ENCODE measurements around the gene MYRF. TPM values are rescaled to one million over a fixed set of nuclear protein-coding genes. Genes with fewer than 3 reads are reported as not detected.

Gene MYRF
- total and polyA plus RNA-seq, 2 of the 13 experiments (the other 11 are each of a cell fraction or from before 2014, with no cell fraction given), result 10.2 to 25.9 TPM

- TF ChIP-seq KLF13 (CRISPR knock-in tag; IDR thresholded peaks at IDR 0.05) (0 out of 2 replicates have a peak, but pooled peaks have one; percentile 15), IRX3 (CRISPR knock-in tag; IDR thresholded peaks at IDR 0.05; ENCODE audit: borderline replicate concordance, low read depth) (0 out of 2 replicates have a peak, but pooled peaks have one; percentile 42), THAP11 (CRISPR knock-in tag; IDR thresholded peaks at IDR 0.05) (peak; percentile 13; the same call in 1 of the 2 replicates), KMT2A (CRISPR knock-in tag; IDR thresholded peaks at IDR 0.05) (0 out of 2 replicates have a peak, but pooled peaks have one; percentile 41), ELF3 (CRISPR knock-in tag; IDR thresholded peaks at IDR 0.05) (0 out of 2 replicates have a peak, but pooled peaks have one; percentile 6), IKZF4 (CRISPR knock-in tag; IDR thresholded peaks at IDR 0.05; ENCODE audit: borderline replicate concordance, low read depth, not compliant biosample characterization) (peak; percentile 22), CREM (IDR thresholded peaks at IDR 0.05) (no peak), CREM (CRISPR knock-in tag; IDR thresholded peaks at IDR 0.05) (no peak), EEA1 (CRISPR knock-in tag; IDR thresholded peaks at IDR 0.05; ENCODE audit: borderline replicate concordance) (0 out of 2 replicates have a peak, but pooled peaks have one; percentile 8), HMGXB4 (CRISPR knock-in tag; IDR thresholded peaks at IDR 0.05; ENCODE audit: borderline replicate concordance in 1 of 2, low read depth in 1 of 2) (peak; percentile 72 to 82; a peak in 3 of 4 replicates), ZNF672 (CRISPR knock-in tag; IDR thresholded peaks at IDR 0.05) (no peak), ZNF367 (CRISPR knock-in tag; IDR thresholded peaks at IDR 0.05; ENCODE audit: borderline replicate concordance) (no peak), PHF8 (CRISPR knock-in tag; IDR thresholded peaks at IDR 0.05) (peak; percentile 45; the same call in 1 of the 2 replicates), MLLT10 (CRISPR knock-in tag; IDR thresholded peaks at IDR 0.05) (no peak), PATZ1 (CRISPR knock-in tag; IDR thresholded peaks at IDR 0.05) (peak; percentile 71), KAT7 (CRISPR knock-in tag; IDR thresholded peaks at IDR 0.05; ENCODE audit: borderline replicate concordance) (0 out of 2 replicates have a peak, but pooled peaks have one; percentile 34), SIN3A (IDR thresholded peaks at IDR 0.05; ENCODE audit: borderline replicate concordance, low read depth, low read length) (no peak), MTA3 (CRISPR knock-in tag; IDR thresholded peaks at IDR 0.05) (no peak), MYNN (CRISPR knock-in tag; IDR thresholded peaks at IDR 0.05; ENCODE audit: low read depth) (no peak), ZFP91 (CRISPR knock-in tag; IDR thresholded peaks at IDR 0.05; ENCODE audit: borderline replicate concordance) (peak; percentile 71; the same call in 1 of the 2 replicates), ZBTB38 (CRISPR knock-in tag; IDR thresholded peaks at IDR 0.05) (no peak), MYC (CRISPR knock-in tag; IDR thresholded peaks at IDR 0.05; ENCODE audit: borderline replicate concordance) (peak; percentile 38; the same call in 1 of the 2 replicates), ZNF709 (CRISPR knock-in tag; IDR thresholded peaks at IDR 0.05) (peak; percentile 53; the same call in 1 of the 2 replicates), ZZZ3 (CRISPR knock-in tag; IDR thresholded peaks at IDR 0.05; ENCODE audit: borderline replicate concordance) (no peak)
Measured at GRCh38 chr11:61828629-61829407, 76.4 kb downstream of the MYRF start (continued).

Measured in HepG2 (cell line).